LNCAP (cell line): ENCODE data around the gene GSTCD.

Experiments
- TF ChIP-seq, protein P1 (sequence below): fragments of 450-650 bp; IDR thresholded peaks from 2 replicates; pipeline ENCODE4 v1.5.1; 2017; ENCODE audit warnings: mild to moderate bottlenecking

Gene GSTCD

DNA sequence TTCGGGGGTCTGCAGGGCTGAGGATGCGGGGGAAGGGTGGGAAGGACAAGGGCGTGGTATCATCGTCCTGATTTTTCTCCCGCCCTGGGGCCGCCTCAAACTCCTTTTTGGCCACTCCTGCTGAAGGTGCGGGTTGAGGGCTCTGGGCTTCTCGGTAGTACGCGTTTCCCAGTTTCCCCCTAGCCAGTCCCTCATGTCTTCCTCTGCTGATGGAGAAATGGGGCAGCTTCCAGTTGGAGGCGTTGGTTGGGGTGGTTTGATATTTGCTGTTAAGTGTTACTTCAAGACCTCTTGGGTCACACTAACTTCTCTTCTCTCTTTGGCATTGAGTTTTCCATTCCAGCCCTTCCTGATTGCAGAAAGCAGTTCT lies 482 bp downstream of the GSTCD start:
- TF ChIP-seq, protein P1, sequence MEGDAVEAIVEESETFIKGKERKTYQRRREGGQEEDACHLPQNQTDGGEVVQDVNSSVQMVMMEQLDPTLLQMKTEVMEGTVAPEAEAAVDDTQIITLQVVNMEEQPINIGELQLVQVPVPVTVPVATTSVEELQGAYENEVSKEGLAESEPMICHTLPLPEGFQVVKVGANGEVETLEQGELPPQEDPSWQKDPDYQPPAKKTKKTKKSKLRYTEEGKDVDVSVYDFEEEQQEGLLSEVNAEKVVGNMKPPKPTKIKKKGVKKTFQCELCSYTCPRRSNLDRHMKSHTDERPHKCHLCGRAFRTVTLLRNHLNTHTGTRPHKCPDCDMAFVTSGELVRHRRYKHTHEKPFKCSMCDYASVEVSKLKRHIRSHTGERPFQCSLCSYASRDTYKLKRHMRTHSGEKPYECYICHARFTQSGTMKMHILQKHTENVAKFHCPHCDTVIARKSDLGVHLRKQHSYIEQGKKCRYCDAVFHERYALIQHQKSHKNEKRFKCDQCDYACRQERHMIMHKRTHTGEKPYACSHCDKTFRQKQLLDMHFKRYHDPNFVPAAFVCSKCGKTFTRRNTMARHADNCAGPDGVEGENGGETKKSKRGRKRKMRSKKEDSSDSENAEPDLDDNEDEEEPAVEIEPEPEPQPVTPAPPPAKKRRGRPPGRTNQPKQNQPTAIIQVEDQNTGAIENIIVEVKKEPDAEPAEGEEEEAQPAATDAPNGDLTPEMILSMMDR: no peak

DNA sequence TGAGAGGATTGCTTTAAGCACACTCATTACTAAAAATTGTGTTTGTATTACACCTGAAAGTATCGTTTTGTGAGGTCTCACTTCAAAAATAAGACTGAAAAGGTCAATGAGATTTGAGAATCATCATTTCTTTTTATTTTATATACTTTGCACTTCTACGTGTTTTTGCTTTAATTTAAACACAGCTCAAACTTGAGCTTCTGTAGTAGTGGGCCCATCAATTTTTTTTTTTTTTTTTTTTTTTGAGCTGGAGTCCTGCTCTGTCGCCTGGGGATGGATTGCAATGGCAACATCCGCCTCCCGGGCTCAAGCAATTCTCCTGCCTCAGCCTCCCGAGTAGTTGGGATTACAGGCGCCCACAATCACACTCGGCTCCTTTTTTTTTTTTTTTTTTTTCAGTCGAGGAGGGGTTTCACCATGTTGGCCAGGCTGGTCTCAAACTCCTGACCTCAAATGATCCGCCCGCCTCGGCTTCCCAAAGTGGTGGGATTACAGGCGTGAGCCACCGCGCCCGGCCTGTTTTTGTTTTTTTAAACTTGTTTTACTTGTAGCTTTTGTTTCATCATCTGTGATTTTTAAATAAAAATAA lies 1.5 kb downstream of the GSTCD start:
- TF ChIP-seq, protein P1: no peak

DNA sequence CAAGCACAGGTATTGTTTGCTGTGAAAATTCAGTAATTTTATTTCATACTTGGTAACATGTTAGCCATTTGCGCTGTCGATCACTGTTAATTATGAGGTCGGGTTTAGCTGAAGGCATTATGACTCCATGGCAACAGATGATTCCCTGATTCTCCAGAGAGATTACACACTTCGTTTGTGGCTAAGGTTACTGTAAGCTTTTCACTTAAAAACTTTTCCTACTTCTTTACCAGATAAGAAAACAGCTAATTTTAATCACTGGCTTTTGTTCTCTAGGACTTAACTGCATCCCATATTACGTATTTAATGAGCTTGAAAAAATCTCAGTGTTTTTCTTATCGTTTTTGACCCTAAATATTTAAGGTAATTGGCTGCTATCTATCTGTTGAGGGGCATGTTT lies 2.1 kb downstream of the GSTCD start:
- TF ChIP-seq, protein P1: no peak

GRCh38 chr4:105712766-105713165 lies 4.2 kb downstream of the GSTCD start:
- TF ChIP-seq, protein P1: no peak

DNA sequence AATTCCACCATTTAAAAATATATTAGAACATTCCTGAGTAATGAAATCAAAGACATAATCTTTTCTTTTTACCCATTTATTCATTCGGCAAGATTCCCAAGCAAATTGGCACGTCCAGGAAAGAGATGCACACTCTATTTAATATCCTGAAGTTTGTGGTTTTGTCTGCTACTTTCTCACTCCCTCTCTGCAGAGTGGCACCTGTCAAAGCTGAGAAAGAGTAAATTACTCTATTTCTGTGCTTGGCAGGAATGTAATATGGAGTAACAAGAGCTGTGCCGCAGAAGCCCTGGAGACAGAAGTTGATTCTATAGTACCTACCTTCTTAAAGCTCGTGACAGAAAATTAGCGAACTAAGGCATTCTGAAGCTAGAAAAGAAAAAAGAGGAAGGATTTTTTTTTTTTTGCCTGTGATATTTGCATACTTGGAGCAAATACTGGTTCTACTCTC lies 5.5 kb downstream of the GSTCD start:
- TF ChIP-seq, protein P1: no peak

GRCh38 chr4:105714932-105715331 lies 6.3 kb downstream of the GSTCD start:
- TF ChIP-seq, protein P1: no peak

DNA sequence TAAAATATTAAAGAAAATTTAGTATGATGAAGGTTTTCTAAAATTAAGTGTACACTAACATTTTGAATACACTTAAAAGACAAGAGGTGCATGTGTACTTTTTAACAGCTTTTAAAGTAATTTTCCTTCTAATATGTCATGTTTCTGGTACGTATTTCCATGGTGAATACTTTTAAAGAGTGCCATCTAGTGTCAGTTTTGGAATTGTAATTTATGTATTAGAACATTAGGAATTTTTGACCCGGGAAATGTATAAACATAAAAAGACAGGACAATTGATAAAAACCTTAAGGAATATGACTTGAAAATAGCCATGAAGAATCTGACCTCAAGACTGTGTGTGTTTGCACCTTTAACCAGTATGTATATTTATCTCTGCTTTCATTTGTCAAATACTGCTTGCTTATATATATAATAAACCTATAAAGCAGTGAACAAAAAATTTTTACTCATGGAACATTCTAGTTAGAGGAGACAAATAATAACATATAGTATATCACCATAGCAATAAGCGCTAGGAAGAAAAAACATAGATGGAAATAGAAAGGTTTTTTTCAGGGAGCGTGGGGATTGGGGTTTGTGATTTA lies 7.2 kb downstream of the GSTCD start:
- TF ChIP-seq, protein P1: peak; percentile 53

DNA sequence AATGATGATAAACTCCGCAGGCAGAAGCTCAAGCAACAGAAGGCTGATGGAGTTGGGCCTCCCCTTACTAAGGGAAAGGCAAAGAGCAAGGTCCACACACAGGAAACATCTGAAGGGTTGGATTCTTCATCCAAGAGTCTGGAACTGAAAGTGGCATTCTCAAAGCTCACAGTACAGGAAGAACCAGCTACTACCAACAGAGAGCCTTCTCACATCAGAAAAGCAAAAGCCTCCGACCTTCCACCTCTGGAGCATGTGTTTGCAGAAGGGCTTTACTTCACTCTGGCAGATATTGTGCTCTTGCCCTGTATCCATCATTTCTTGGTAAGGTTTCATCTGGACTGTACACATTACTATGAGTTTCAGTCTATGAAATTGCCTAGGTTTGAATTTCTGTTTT lies 10.6 kb downstream of the GSTCD start:
- TF ChIP-seq, protein P1: no peak
